ENCODE measurements around the gene NGEF. TPM values are rescaled to one million over a fixed set of nuclear protein-coding genes. Genes with fewer than 3 reads are reported as not detected.

NGEF gene
- total RNA-seq, 1 experiment from 2014 or later, result 3.9 TPM

DNA sequence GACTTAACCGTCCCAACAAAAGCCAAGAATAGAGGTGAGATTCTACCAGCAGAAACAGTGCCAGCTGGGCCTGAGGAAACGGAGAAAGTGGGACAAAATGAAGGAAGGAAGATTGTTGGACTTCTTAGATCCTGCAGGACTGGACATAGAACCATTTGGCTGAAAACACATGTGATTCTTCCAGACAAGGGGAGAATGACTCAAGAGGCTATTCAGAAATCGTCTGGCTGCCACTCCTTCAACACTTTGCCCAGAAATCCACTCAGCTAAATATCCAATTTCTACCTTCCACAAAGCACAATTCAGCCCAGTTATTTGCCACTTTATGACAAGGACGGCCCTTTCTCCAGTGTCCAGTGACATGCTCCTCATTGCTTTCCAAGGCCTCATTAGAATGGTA is 81.4 kb downstream of the NGEF start:
- no peak overlapping the region for H3K4me3 ChIP-seq (ENCODE audit: insufficient read depth, low read depth, low read length)
- no peaks in the 10 kb centered on the region for H3K36me3 ChIP-seq (replicated peaks; ENCODE audit: control insufficient read depth, insufficient read depth, low read length)
- H3K27me3 ChIP-seq (ENCODE audit: control insufficient read depth, insufficient read depth, low read length), result peaks cover 36% of the 10 kb centered on the region
- DNase-seq, result no peak

GRCh38 chr2:232930059-232930400 is 83.0 kb downstream of the NGEF start:
- Histone ChIP-seq H3K4me3 (ENCODE audit: insufficient read depth, low read depth, low read length) (no peak overlapping the region), H3K36me3 (replicated peaks; ENCODE audit: control insufficient read depth, insufficient read depth, low read length) (no peaks in the 10 kb centered on the region), H3K27me3 (ENCODE audit: control insufficient read depth, insufficient read depth, low read length) (peaks cover 52% of the 10 kb centered on the region)
- no peak for DNase-seq

GRCh38 chr2:232929303-232930058 is 83.6 kb downstream of the NGEF start:
- H3K27me3 ChIP-seq (ENCODE audit: control insufficient read depth, insufficient read depth, low read length), result peaks cover 53% of the 10 kb centered on the region
- no peaks in the 10 kb centered on the region for H3K36me3 ChIP-seq (replicated peaks; ENCODE audit: control insufficient read depth, insufficient read depth, low read length)
- H3K4me3 ChIP-seq (ENCODE audit: insufficient read depth, low read depth, low read length), result peak overlapping the region; percentile 56; the same call in 1 of the 2 replicates
- DNase-seq, result no peak

DNA sequence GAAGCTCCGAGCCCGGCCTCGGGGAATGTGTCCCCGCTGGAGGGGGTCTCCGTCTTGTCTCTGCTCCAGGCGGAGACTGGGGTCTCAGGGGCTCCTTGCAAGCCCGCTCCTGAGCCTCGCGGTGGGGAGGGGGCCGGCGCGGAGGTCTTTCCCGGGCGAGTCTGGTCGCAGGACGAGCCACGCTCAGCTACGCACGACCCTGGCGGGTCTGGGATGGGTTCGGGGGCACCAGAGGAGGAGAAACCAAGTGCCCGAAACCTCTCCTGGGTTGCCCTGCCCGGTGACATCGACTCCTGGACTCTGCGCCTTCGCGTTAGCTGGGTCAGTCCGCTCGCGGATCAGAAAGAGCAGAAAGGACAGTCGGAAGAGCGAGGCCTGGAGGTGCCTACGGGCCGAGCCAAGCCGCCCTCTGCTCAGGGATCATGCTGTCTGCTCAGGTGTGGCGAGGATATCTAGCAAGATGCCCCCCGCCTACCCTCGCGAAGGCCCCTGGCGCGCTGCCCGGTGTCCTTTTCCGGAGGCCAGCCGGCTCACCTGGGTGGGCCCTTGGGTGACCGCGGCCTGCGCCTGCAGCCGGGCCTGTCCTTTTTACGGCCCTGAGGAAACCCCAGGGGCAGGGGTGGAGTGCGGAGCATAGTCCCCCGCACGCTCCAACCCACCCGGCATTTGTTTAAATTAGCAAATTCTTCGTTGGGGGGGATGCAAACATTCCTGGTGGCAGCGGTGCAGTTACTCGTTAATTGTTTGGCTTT is 84.3 kb downstream of the NGEF start:
- peak; percentile 79 for DNase-seq
- Histone ChIP-seq H3K36me3 (replicated peaks; ENCODE audit: control insufficient read depth, insufficient read depth, low read length) (no peaks in the 10 kb centered on the region), H3K27me3 (ENCODE audit: control insufficient read depth, insufficient read depth, low read length) (peaks cover 55% of the 10 kb centered on the region), H3K4me3 (ENCODE audit: insufficient read depth, low read depth, low read length) (peak overlapping the region; percentile 56)

DNA sequence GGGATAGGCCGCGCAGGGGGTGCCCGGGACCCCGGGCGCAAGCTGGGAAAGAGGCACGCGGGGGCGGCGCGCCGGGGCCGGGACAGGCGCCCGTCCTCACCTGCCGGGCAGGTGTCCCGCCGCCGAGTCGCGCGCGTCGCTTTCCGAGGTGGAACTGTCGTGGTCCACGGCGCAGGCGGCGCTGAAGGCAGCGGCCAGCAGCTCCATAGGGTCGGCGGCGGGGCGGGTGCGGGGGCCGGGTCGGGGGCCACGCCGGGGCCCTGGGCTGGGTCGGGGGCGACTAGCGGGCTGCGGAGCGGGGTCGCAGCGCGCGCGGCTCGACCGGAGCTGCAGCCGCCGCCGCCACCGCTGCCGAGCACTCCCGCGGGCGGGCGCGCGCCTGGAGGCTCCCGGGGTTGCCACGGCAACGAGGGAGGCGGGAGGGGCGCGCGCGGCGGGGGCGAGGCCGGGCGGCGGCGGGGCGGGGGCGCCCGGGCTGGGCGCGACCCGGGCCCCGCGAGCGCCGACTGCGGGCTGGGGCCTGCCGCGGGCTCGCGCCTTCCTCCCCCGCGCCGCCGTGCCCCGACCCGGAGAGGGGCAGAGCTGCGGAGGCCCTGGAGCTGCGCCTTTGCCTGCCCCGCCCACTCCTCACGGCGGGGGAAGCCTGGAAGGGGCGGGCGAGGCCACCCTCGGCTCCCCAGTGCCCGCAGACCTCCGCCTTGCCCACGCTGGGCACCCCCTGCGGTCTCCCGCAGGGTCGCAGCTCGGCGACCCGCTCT is 85.1 kb downstream of the NGEF start:
- Histone ChIP-seq H3K36me3 (replicated peaks; ENCODE audit: control insufficient read depth, insufficient read depth, low read length) (no peaks in the 10 kb centered on the region), H3K27me3 (ENCODE audit: control insufficient read depth, insufficient read depth, low read length) (peaks cover 55% of the 10 kb centered on the region), H3K4me3 (ENCODE audit: insufficient read depth, low read depth, low read length) (peak overlapping the region; percentile 56)
- DNase-seq, result peak; percentile 94

- no peaks in the 10 kb centered on the region for H3K36me3 ChIP-seq (replicated peaks; ENCODE audit: control insufficient read depth, insufficient read depth, low read length)
- peaks cover 55% of the 10 kb centered on the region for H3K27me3 ChIP-seq (ENCODE audit: control insufficient read depth, insufficient read depth, low read length)
- DNase-seq, result peak; percentile 74
- H3K4me3 ChIP-seq (ENCODE audit: insufficient read depth, low read depth, low read length), result peak overlapping the region; percentile 32
Observed at GRCh38 chr2:232927032-232927792, 85.8 kb downstream of the NGEF start.

- H3K36me3 ChIP-seq (replicated peaks; ENCODE audit: control insufficient read depth, insufficient read depth, low read length), result no peaks in the 10 kb centered on the region
- peak; percentile 78 for DNase-seq
- H3K27me3 ChIP-seq (ENCODE audit: control insufficient read depth, insufficient read depth, low read length), result peaks cover 53% of the 10 kb centered on the region
- peak overlapping the region; percentile 5; the same call in 1 of the 2 replicates for H3K4me3 ChIP-seq (ENCODE audit: insufficient read depth, low read depth, low read length)
Observed at GRCh38 chr2:232926431-232926939, 86.6 kb downstream of the NGEF start.

GRCh38 chr2:232925821-232926156 is 87.3 kb downstream of the NGEF start:
- Histone ChIP-seq H3K27me3 (ENCODE audit: control insufficient read depth, insufficient read depth, low read length) (peaks cover 49% of the 10 kb centered on the region), H3K4me3 (ENCODE audit: insufficient read depth, low read depth, low read length) (no peak overlapping the region), H3K36me3 (replicated peaks; ENCODE audit: control insufficient read depth, insufficient read depth, low read length) (no peaks in the 10 kb centered on the region)
- peak; percentile 60 for DNase-seq

DNA sequence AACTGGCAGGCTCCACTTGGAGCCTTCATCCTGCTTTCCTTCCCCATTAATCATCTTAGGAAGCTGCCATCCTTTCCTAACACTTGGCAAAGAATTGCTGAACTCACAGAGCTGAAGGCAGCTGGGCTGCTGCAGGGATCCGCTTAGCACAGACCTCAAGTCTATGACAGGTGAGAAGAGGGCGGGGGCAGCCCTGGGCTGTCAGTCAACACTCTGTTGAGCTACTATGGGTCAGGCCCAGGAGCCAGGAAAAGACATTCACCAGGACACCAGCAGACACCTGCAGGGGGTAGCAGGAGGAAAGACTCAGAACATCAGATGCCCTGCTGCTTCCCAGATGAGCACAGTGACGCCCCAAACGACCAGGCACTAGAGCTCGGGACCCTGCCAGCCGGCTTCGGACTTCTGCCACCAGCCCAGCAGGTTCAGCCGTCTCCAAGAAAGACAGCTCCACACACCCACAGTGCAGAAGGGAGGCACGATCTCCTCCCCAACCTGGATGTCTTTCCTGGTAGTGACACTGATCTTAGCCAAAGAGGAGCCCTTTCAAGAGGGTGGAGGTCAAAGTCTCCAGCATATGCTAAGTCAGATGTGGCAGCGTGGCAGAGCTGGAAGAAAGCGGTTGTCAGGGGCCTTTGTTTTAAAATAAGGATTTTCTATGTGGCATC is 87.8 kb downstream of the NGEF start:
- DNase-seq, result peak; percentile 74
- H3K27me3 ChIP-seq (ENCODE audit: control insufficient read depth, insufficient read depth, low read length), result peaks cover 49% of the 10 kb centered on the region
- H3K36me3 ChIP-seq (replicated peaks; ENCODE audit: control insufficient read depth, insufficient read depth, low read length), result no peaks in the 10 kb centered on the region
- no peak overlapping the region for H3K4me3 ChIP-seq (ENCODE audit: insufficient read depth, low read depth, low read length)

DNA sequence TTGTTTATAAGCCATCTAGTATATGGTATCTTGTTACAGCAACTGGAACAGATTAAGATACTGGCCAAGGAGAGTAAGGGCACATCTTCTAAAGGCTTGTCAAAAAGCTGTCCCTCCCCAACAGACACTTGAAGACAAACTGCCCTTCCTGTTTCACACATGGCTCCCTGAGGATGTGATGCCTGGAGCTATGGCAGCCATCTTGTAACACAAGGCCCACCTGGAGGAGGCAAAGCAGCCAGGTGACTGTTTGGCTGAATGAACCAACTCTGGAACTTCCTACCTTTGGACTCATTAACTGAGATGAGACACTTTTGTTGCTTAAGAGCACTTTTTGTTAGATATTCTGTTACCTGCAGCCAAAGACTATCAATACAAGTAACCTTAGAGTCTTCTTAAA is 88.6 kb downstream of the NGEF start:
- DNase-seq, result no peak
- no peaks in the 10 kb centered on the region for H3K36me3 ChIP-seq (replicated peaks; ENCODE audit: control insufficient read depth, insufficient read depth, low read length)
- no peak overlapping the region for H3K4me3 ChIP-seq (ENCODE audit: insufficient read depth, low read depth, low read length)
- H3K27me3 ChIP-seq (ENCODE audit: control insufficient read depth, insufficient read depth, low read length), result peaks cover 43% of the 10 kb centered on the region

GRCh38 chr2:232920760-232921159 is 92.3 kb downstream of the NGEF start:
- Histone ChIP-seq H3K36me3 (replicated peaks; ENCODE audit: control insufficient read depth, insufficient read depth, low read length) (no peaks in the 10 kb centered on the region), H3K27me3 (ENCODE audit: control insufficient read depth, insufficient read depth, low read length) (peaks cover 10% of the 10 kb centered on the region), H3K4me3 (ENCODE audit: insufficient read depth, low read depth, low read length) (no peak overlapping the region)
- no peak for DNase-seq

DNA sequence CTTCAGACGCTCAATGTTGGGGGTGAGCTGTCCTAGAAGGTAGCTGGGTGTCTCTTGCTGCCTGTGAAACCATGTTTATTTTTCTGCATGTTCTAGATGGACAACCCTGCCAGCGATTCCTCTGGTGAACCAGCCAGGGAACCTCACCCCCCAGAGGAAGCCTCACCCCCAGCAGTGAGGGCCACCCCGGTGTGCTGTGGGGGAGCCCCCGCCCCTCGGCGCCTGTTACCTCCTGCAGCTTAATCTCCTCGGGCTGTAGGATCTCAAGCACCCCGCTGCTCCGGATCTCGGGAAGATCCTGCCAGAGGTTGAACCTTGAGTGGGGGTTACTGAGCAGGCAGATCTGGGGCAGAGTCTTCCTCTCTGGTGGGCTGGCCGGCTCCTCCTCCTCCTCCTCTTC is 93.0 kb downstream of the NGEF start:
- Histone ChIP-seq H3K4me3 (ENCODE audit: insufficient read depth, low read depth, low read length) (no peak overlapping the region), H3K36me3 (replicated peaks; ENCODE audit: control insufficient read depth, insufficient read depth, low read length) (no peaks in the 10 kb centered on the region), H3K27me3 (ENCODE audit: control insufficient read depth, insufficient read depth, low read length) (0 out of 2 replicates have a peak, but pooled peaks cover 3% of the 10 kb centered on the region)
- no peak for DNase-seq

GRCh38 chr2:232919141-232919540 is 93.9 kb downstream of the NGEF start:
- no peaks in the 10 kb centered on the region for H3K27me3 ChIP-seq (ENCODE audit: control insufficient read depth, insufficient read depth, low read length)
- H3K36me3 ChIP-seq (replicated peaks; ENCODE audit: control insufficient read depth, insufficient read depth, low read length), result no peaks in the 10 kb centered on the region
- H3K4me3 ChIP-seq (ENCODE audit: insufficient read depth, low read depth, low read length), result no peak overlapping the region
- DNase-seq, result no peak

- DNase-seq, result no peak
- Histone ChIP-seq H3K27me3 (ENCODE audit: control insufficient read depth, insufficient read depth, low read length) (no peaks in the 10 kb centered on the region), H3K4me3 (ENCODE audit: insufficient read depth, low read depth, low read length) (no peak overlapping the region), H3K36me3 (replicated peaks; ENCODE audit: control insufficient read depth, insufficient read depth, low read length) (no peaks in the 10 kb centered on the region)
Observed at GRCh38 chr2:232913903-232914302, 99.2 kb downstream of the NGEF start.
